Hepatic stellate cell (primary cell): ENCODE data around the gene CLSTN1.

ENCODE experiments used
- DNase-seq: peaks from one replicate; pipeline ENCODE4 v3.0.0; 2011; ENCODE audit warnings: low spot score

The CLSTN1 gene

GRCh38 chr1:9823943-9824701, at the start of gene CLSTN1:
Gene CLSTN1, minus strand, starts transcription at chr1:9823965. Its CDS starts 232 bp downstream, at chr1:9823733.
- DNase-seq = peak; percentile 97

GRCh38 chr1:9873385-9873784, 49.6 kb upstream of the CLSTN1 start:
- no peak for DNase-seq

- no peak for DNase-seq
Observed at GRCh38 chr1:9872430-9873165, 48.8 kb upstream of the CLSTN1 start.

GRCh38 chr1:9871707-9872425, 48.1 kb upstream of the CLSTN1 start:
- no peak for DNase-seq

GRCh38 chr1:9871021-9871420, 47.3 kb upstream of the CLSTN1 start:
- no peak for DNase-seq

- DNase-seq = no peak
Observed at GRCh38 chr1:9870572-9870971, 46.8 kb upstream of the CLSTN1 start.

- no peak for DNase-seq
Observed at GRCh38 chr1:9869831-9870251, 46.1 kb upstream of the CLSTN1 start.

- no peak for DNase-seq
Observed at GRCh38 chr1:9868244-9868590, 44.5 kb upstream of the CLSTN1 start.

GRCh38 chr1:9867408-9868243, 43.9 kb upstream of the CLSTN1 start:
- peak; percentile 87 for DNase-seq

- DNase-seq = no peak
Observed at GRCh38 chr1:9866836-9867235, 43.1 kb upstream of the CLSTN1 start.

- no peak for DNase-seq
Observed at GRCh38 chr1:9865724-9866123, 42.0 kb upstream of the CLSTN1 start.

- no peak for DNase-seq
Observed at GRCh38 chr1:9863371-9863770, 39.6 kb upstream of the CLSTN1 start.

GRCh38 chr1:9861360-9861759, 37.6 kb upstream of the CLSTN1 start:
- no peak for DNase-seq

GRCh38 chr1:9860887-9861286, 37.1 kb upstream of the CLSTN1 start:
- DNase-seq = no peak

- DNase-seq = no peak
Observed at GRCh38 chr1:9859281-9860014, 35.7 kb upstream of the CLSTN1 start.

GRCh38 chr1:9858293-9859035, 34.7 kb upstream of the CLSTN1 start:
- no peak for DNase-seq

- no peak for DNase-seq
Observed at GRCh38 chr1:9855186-9855585, 31.4 kb upstream of the CLSTN1 start.

- DNase-seq = no peak
Observed at GRCh38 chr1:9853249-9853595, 29.5 kb upstream of the CLSTN1 start.

GRCh38 chr1:9852410-9853248, 28.9 kb upstream of the CLSTN1 start:
- DNase-seq = peak; percentile 54

GRCh38 chr1:9852004-9852403, 28.2 kb upstream of the CLSTN1 start:
- no peak for DNase-seq
